ENCODE data around the gene CEP89. TPM values are rescaled to one million over a fixed set of nuclear protein-coding genes. Genes with fewer than 3 reads are reported as not detected.
A peak's percentile ranks its signal among the peaks of the same experiment; 100 is the strongest.
"Not testable (repeated sequence)": the region's sequence is repeated elsewhere in the genome, so short reads cannot be mapped to it uniquely, and the experiment has no call there.

The CEP89 gene
- total RNA-seq, 2 donors from 2014 or later, result 10.8 to 11.4 TPM

- intact Hi-C loops (cut with DNase I, micrococcal nuclease), result no loop called here
- no peak for DNase-seq
- peak; percentile 1 for ATAC-seq
Observed at GRCh38 chr19:32877323-32877912, 94.3 kb downstream of the CEP89 start.

- DNase-seq (peak in 1 of 2 donors; percentile 32), ATAC-seq (peak; percentile 79)
- intact Hi-C loops (cut with DNase I, micrococcal nuclease), result no loop called here
Observed at GRCh38 chr19:32876919-32877285, 94.9 kb downstream of the CEP89 start.

- peak; percentile 39 for ATAC-seq
- intact Hi-C loops (cut with DNase I, micrococcal nuclease), result no loop called here
- DNase-seq, result peak in 1 of 2 donors; percentile 35
Observed at GRCh38 chr19:32876236-32876918, 95.4 kb downstream of the CEP89 start.

- intact Hi-C loops (cut with DNase I, micrococcal nuclease), result no loop called here
- DNase-seq (no peak), ATAC-seq (no peak)
Observed at GRCh38 chr19:32875428-32875827, 96.3 kb downstream of the CEP89 start.

GRCh38 chr19:32874605-32875004 lies 97.2 kb downstream of the CEP89 start:
- no peak for DNase-seq

GRCh38 chr19:32873247-32873959 lies 98.4 kb downstream of the CEP89 start:
- DNase-seq (no peak), ATAC-seq (peak; percentile 59)
- intact Hi-C loops (cut with DNase I, micrococcal nuclease), result no loop called here

More at GRCh38 chr19:32874605-32875004, 97.2 kb downstream of the CEP89 start:
- intact Hi-C loops (cut with DNase I, micrococcal nuclease), result no loop called here
- ATAC-seq, result no peak

- DNase-seq (no peak), ATAC-seq (peak; percentile 38)
- intact Hi-C loops (cut with DNase I, micrococcal nuclease), result no loop called here
Observed at GRCh38 chr19:32872391-32872790, 99.4 kb downstream of the CEP89 start.

- no peak for ATAC-seq
- DNase-seq, result no peak
Observed at GRCh38 chr19:32870981-32871451, 100.7 kb downstream of the CEP89 start.

GRCh38 chr19:32869966-32870573 lies 101.7 kb downstream of the CEP89 start:
- ATAC-seq (no peak), DNase-seq (no peak)
- intact Hi-C loops (cut with DNase I, micrococcal nuclease), result no loop called here

More at GRCh38 chr19:32870981-32871451, 100.7 kb downstream of the CEP89 start:
- intact Hi-C loops (cut with DNase I, micrococcal nuclease), result no loop called here

- no peak for ATAC-seq
- intact Hi-C loops (cut with DNase I, micrococcal nuclease), result no loop called here
- no peak for DNase-seq
Observed at GRCh38 chr19:32869369-32869965, 102.3 kb downstream of the CEP89 start, which contains the start of gene SLC7A9. Gene SLC7A9, minus strand, starts transcription at chr19:32869767. Its CDS starts 1,233 bp downstream, at chr19:32868534.

GRCh38 chr19:32868206-32868950 lies 103.4 kb downstream of the CEP89 start:
- no peak for ATAC-seq
- no peak for DNase-seq
- intact Hi-C loops (cut with DNase I, micrococcal nuclease), result no loop called here

- DNase-seq; intact Hi-C loops (cut with DNase I, micrococcal nuclease); ATAC-seq: not testable (repeated sequence)
Observed at GRCh38 chr19:32867436-32867835, 104.3 kb downstream of the CEP89 start.

- ATAC-seq (no peak), DNase-seq (no peak)
- intact Hi-C loops (cut with DNase I, micrococcal nuclease), result no loop called here
Observed at GRCh38 chr19:32866564-32867265, 105.0 kb downstream of the CEP89 start.

- intact Hi-C loops (cut with DNase I, micrococcal nuclease), result no loop called here
- no peak for ATAC-seq
- DNase-seq, result no peak
Observed at GRCh38 chr19:32866061-32866460, 105.7 kb downstream of the CEP89 start.

- no peak for DNase-seq
- intact Hi-C loops (cut with DNase I, micrococcal nuclease), result no loop called here
- ATAC-seq, result no peak
Observed at GRCh38 chr19:32865326-32865725, 106.4 kb downstream of the CEP89 start.

GRCh38 chr19:32864318-32865007 lies 107.3 kb downstream of the CEP89 start:
- intact Hi-C loops (cut with DNase I, micrococcal nuclease), result no loop called here
- DNase-seq (no peak), ATAC-seq (peak; percentile 34)

GRCh38 chr19:32863841-32864240 lies 107.9 kb downstream of the CEP89 start:
- ATAC-seq, result no peak
- intact Hi-C loops (cut with DNase I, micrococcal nuclease), result no loop called here
- no peak for DNase-seq

Measured in left colon (tissue), 2 donors.